OCI-LY7 (cell line): ENCODE measurements around the gene KRTAP4-3. TPM values are rescaled to one million over a fixed set of nuclear protein-coding genes. Genes with fewer than 3 reads are reported as not detected.

ENCODE experiments used
- Bru-seq: library from RNA; stranded (reverse); fragments of 400-500 nt; gene quantifications from one replicate; lab custom pipeline; 2021; lab: Mats Ljungman, UMichigan
- BruChase-seq, 2 experiments: library from RNA; stranded (reverse); fragments of 400-500 nt; gene quantifications; one replicate each; lab custom pipeline; 2021; lab: Mats Ljungman, UMichigan
- BruUV-seq: library from RNA; stranded (reverse); fragments of 400-500 nt; replicated peaks from 2 replicates; lab custom pipeline; 2021; lab: Mats Ljungman, UMichigan
- CTCF ChIA-PET: fragments of 300-600 bp; sonication (Branson Sonifier 250); formaldehyde crosslinking; loops from one replicate; lab custom pipeline; 2022; ENCODE audit warnings: antibody characterized with exemption; ENCODE audit not compliant: unreplicated experiment; lab: Charles Lee
- POLR2A ChIA-PET: fragments of 300-600 bp; sonication (Branson Sonifier 250); formaldehyde crosslinking; loops from one replicate; lab custom pipeline; 2022; ENCODE audit warnings: antibody characterized with exemption; lab: Charles Lee
- DNase-seq: peaks from one replicate; pipeline ENCODE4 v3.0.0-alpha.2; 2015; ENCODE audit warnings: low spot score
- H2AFZ ChIP-seq: fragments of 200-600 bp; sonication (generic), shearing (Covaris generic); 2 replicates; pipeline ENCODE4 v1.6.1; 2014; ENCODE audit warnings: mild to moderate bottlenecking, antibody characterized with exemption, low read length, moderate library complexity
- H3K27ac ChIP-seq: fragments of 200-600 bp; sonication (generic); 2 replicates; pipeline ENCODE4 v1.5.1; 2014; ENCODE audit warnings: mixed run types, low read depth, mild to moderate bottlenecking, moderate library complexity, low read length, inconsistent platforms; ENCODE audit not compliant: poor library complexity, severe bottlenecking
- H3K36me3 ChIP-seq: fragments of 200-600 bp; sonication (generic); 2 replicates; pipeline ENCODE4 v1.6.1; 2014; ENCODE audit warnings: mild to moderate bottlenecking, antibody characterized with exemption, low read length, moderate library complexity, mixed read lengths; ENCODE audit not compliant: insufficient read depth
- H3K4me1 ChIP-seq: fragments of 200-600 bp; sonication (generic); 2 replicates; pipeline ENCODE4 v1.5.1; 2014; ENCODE audit warnings: mild to moderate bottlenecking, low read length; ENCODE audit not compliant: insufficient read depth, poor library complexity, severe bottlenecking
- H3K4me2 ChIP-seq: fragments of 200-600 bp; sonication (generic); 2 replicates; pipeline ENCODE4 v1.6.1; 2014; ENCODE audit warnings: mild to moderate bottlenecking, low read length
- H3K4me3 ChIP-seq: fragments of 200-600 bp; sonication (generic); 2 replicates; pipeline ENCODE4 v1.5.1; 2014; ENCODE audit warnings: mild to moderate bottlenecking, low read depth, low read length; ENCODE audit not compliant: poor library complexity, severe bottlenecking
- H3K79me2 ChIP-seq: fragments of 200-600 bp; sonication (generic); 2 replicates; pipeline ENCODE4 v1.6.1; 2016; ENCODE audit warnings: low read depth, mild to moderate bottlenecking, low read length, moderate library complexity, mixed read lengths; ENCODE audit not compliant: insufficient read depth
- H3K9me2 ChIP-seq: fragments of 200-600 bp; sonication (generic); 2 replicates; pipeline ENCODE4 v1.6.1; 2016; ENCODE audit warnings: mild to moderate bottlenecking, low read length, mixed read lengths; ENCODE audit not compliant: insufficient read depth
- H3K9me3 ChIP-seq: fragments of 200-600 bp; sonication (generic); 2 replicates; pipeline ENCODE4 v1.6.1; 2014; ENCODE audit warnings: mild to moderate bottlenecking, mixed run types, low read length, mixed read lengths
- H4K20me1 ChIP-seq: fragments of 200-600 bp; sonication (generic); 2 replicates; pipeline ENCODE4 v1.6.1; 2014; ENCODE audit warnings: mild to moderate bottlenecking, antibody characterized with exemption, low read length, moderate library complexity, mixed read lengths; ENCODE audit not compliant: insufficient read depth
- CTCF ChIP-seq: fragments of 200-600 bp; sonication (generic); conservative IDR thresholded peaks from 2 replicates; pipeline ENCODE4 v1.5.1; 2014; ENCODE audit warnings: mild to moderate bottlenecking, antibody characterized with exemption, low read length, moderate library complexity, mixed read lengths
- EZH2phosphoT487 ChIP-seq: fragments of 200-600 bp; sonication (generic); IDR thresholded peaks from 2 replicates; pipeline ENCODE4 v1.6.1; 2018; ENCODE audit warnings: low read depth, borderline replicate concordance, mild to moderate bottlenecking, mixed run types, antibody characterized with exemption, low read length, moderate library complexity, mixed read lengths
- intact Hi-C: fragments of 100-400 bp; cut with micrococcal nuclease; formaldehyde crosslinking; loops from one replicate; pipeline ENCODE4 v1.10.0; 2022; ENCODE audit not compliant: unreplicated experiment
- long read RNA-seq: library from polyadenylated mRNA; stranded (forward); transcript quantifications from one replicate; pipeline ENCODE4 v2.0.0, GENCODE V29; 2022
- total RNA-seq, 2 experiments: library from RNA; depleted of rRNA in 1 of 2; stranded (reverse); fragments of >200 nt in 1 of 2; shearing (Covaris generic) in 1 of 2; gene quantifications; 2 replicates each; pipeline ENCODE4 v1.2.3, GENCODE V29; 2014 to 2022

KRTAP4-3 gene
- total RNA-seq (2014; rRNA removed; shearing (Covaris generic)) (not detected in 2 replicates), total RNA-seq (2022) (not detected in 2 replicates), Bru-seq, nascent RNA (not detected), BruChase-seq, experiment 1, labeled RNA remaining after a 6-hour chase (not detected), BruChase-seq, experiment 2, labeled RNA remaining after a 2-hour chase (not detected)
- long read RNA-seq = 0 reads

- intact Hi-C loops = no loop called here
- no peaks in the 10 kb centered on the region for H3K9me2 ChIP-seq
- H2AFZ ChIP-seq = no peak within 1 kb of the TSS
- H3K4me1 ChIP-seq = no peaks in the 10 kb centered on the region
- no peaks in the 10 kb centered on the region for H4K20me1 ChIP-seq
- no peaks in the 10 kb centered on the region for H3K9me3 ChIP-seq
- no peak for DNase-seq
- ChIA-PET POLR2A (no interaction called here), CTCF (no interaction called here)
- H3K4me3 ChIP-seq = no peak within 1 kb of the TSS
- H3K36me3 ChIP-seq = no peaks in the 10 kb centered on the region
- no peak for TF ChIP-seq CTCF
- TF ChIP-seq EZH2phosphoT487 = no peak
- H3K4me2 ChIP-seq = no peak within 1 kb of the TSS
- BruUV-seq = no TSS peak
- H3K27ac ChIP-seq = no peak within 1 kb of the TSS
- H3K79me2 ChIP-seq = no peaks in the 10 kb centered on the region
These were observed at the start of gene KRTAP4-3 for GRCh38 chr17:41168121-41168520. TSS of gene KRTAP4-3 (minus strand) at chr17:41168221. CDS start at chr17:41168172, 49 bp downstream.

GRCh38 chr17:41215681-41216080, 47.7 kb upstream of the KRTAP4-3 start:
- H3K4me2 ChIP-seq = no peak overlapping the region
- H3K9me3 ChIP-seq = no peaks in the 10 kb centered on the region
- no peaks in the 10 kb centered on the region for H4K20me1 ChIP-seq
- intact Hi-C loops = no loop called here
- H3K4me1 ChIP-seq = no peaks in the 10 kb centered on the region
- no peak overlapping the region for H3K27ac ChIP-seq
- ChIA-PET CTCF (no interaction called here), POLR2A (no interaction called here)
- no peak for TF ChIP-seq CTCF
- no peak for TF ChIP-seq EZH2phosphoT487
- BruUV-seq = no TSS peak
- H3K36me3 ChIP-seq = no peaks in the 10 kb centered on the region
- H2AFZ ChIP-seq = no peak overlapping the region
- H3K79me2 ChIP-seq = no peaks in the 10 kb centered on the region
- no peak for DNase-seq
- H3K4me3 ChIP-seq = no peak overlapping the region
- H3K9me2 ChIP-seq = no peaks in the 10 kb centered on the region

- no peaks in the 10 kb centered on the region for H3K79me2 ChIP-seq
- no peak for DNase-seq
- H3K4me3 ChIP-seq = no peak overlapping the region
- CTCF ChIA-PET = no interaction called here
- no peaks in the 10 kb centered on the region for H3K36me3 ChIP-seq
- H3K27ac ChIP-seq = no peak overlapping the region
- H3K4me1 ChIP-seq = no peaks in the 10 kb centered on the region
- TF ChIP-seq CTCF (no peak), EZH2phosphoT487 (no peak)
- no peak overlapping the region for H3K4me2 ChIP-seq
- no peak overlapping the region for H2AFZ ChIP-seq
- no peaks in the 10 kb centered on the region for H4K20me1 ChIP-seq
- POLR2A ChIA-PET = no interaction called here
- no TSS peak for BruUV-seq
- H3K9me3 ChIP-seq = no peaks in the 10 kb centered on the region
- intact Hi-C loops = no loop called here
- no peaks in the 10 kb centered on the region for H3K9me2 ChIP-seq
These were observed 44.6 kb upstream of the KRTAP4-3 start for GRCh38 chr17:41212524-41213169.
